GM19239 (cell line): Measurements from ENCODE around the gene ZIC1.

Source experiments
- DNase-seq: peaks from one replicate; pipeline ENCODE4 v3.0.0; 2011; ENCODE audit warnings: low spot score; ENCODE audit not compliant: insufficient read length
- FAIRE-seq: peaks from 2 replicates; lab custom pipeline; 2011; peaks lifted over from hg19 to GRCh38; lab: Jason Lieb, UNC

The ZIC1 gene

GRCh38 chr3:147407114-147407497 lies 2.1 kb upstream of the ZIC1 start:
- DNase-seq: no peak
- FAIRE-seq: no peak

- FAIRE-seq (no peak), DNase-seq (no peak)
Observed at GRCh38 chr3:147407498-147408187, 1.5 kb upstream of the ZIC1 start.

- no peak for FAIRE-seq
Observed at GRCh38 chr3:147408188-147409100, 721 bp upstream of the ZIC1 start.

DNA sequence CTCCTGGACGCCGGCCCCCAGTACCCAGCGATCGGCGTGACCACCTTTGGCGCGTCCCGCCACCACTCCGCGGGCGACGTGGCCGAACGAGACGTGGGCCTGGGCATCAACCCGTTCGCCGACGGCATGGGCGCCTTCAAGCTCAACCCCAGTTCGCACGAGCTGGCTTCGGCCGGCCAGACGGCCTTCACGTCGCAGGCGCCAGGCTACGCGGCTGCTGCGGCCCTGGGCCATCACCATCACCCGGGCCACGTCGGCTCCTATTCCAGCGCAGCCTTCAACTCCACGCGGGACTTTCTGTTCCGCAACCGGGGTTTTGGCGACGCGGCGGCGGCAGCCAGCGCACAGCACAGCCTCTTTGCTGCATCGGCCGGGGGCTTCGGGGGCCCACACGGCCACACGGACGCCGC lies 956 bp downstream of the ZIC1 start:
- DNase-seq (no peak), FAIRE-seq (no peak)

More at GRCh38 chr3:147408188-147409100, 721 bp upstream of the ZIC1 start:
- no peak for DNase-seq

DNA sequence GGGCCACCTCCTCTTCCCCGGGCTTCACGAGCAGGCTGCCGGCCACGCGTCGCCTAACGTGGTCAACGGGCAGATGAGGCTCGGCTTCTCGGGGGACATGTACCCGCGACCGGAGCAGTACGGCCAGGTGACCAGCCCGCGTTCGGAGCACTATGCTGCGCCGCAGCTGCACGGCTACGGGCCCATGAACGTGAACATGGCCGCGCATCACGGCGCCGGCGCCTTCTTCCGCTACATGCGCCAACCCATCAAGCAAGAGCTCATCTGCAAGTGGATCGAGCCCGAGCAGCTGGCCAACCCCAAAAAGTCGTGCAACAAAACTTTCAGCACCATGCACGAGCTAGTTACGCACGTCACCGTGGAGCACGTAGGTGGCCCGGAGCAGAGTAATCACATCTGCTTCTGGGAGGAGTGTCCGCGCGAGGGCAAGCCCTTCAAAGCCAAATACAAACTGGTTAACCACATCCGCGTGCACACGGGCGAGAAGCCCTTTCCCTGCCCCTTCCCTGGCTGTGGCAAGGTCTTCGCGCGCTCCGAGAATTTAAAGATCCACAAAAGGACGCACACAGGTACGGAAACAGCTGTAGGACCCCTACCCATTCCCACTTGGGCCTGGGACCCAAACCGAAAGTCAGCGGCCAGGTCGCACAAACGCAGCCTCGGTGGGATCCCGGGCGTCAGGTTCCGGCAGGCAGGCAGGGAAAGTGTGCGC lies 1.5 kb downstream of the ZIC1 start:
- no peak for DNase-seq

GRCh38 chr3:147411238-147411814 lies 2.2 kb downstream of the ZIC1 start:
- FAIRE-seq: no peak
- DNase-seq: no peak

More for the DNA sequence above, 1.5 kb downstream of the ZIC1 start:
- FAIRE-seq: no peak

GRCh38 chr3:147411815-147412241 lies 2.7 kb downstream of the ZIC1 start:
- no peak for DNase-seq
- no peak for FAIRE-seq

DNA sequence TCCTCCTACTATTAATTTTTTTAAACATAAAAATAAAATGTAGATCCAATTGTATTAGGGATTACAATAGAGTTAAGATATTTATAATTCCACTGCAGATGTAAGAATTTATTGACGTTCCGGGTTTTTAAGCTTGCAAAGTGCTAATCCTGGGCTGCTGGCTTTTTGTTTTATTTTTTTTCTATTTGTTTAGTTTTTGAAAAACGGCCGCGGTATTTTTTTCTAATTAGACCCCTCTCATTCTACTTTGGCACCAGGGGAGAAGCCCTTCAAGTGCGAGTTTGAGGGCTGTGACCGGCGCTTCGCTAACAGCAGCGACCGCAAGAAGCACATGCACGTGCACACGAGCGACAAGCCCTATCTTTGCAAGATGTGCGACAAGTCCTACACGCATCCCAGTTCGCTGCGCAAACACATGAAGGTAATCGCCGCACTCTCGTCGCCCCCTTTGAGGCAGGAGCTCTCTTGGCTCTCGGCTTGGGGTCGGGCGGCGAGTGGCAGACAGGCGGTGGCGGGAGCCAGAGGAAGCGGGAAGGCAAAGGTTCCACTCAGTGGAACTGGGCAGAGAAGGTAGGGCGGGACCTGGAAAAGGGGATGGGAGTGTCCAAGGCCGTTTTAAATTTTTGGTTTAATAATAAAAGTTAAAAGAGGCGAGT lies 3.2 kb downstream of the ZIC1 start:
- no peak for DNase-seq

DNA sequence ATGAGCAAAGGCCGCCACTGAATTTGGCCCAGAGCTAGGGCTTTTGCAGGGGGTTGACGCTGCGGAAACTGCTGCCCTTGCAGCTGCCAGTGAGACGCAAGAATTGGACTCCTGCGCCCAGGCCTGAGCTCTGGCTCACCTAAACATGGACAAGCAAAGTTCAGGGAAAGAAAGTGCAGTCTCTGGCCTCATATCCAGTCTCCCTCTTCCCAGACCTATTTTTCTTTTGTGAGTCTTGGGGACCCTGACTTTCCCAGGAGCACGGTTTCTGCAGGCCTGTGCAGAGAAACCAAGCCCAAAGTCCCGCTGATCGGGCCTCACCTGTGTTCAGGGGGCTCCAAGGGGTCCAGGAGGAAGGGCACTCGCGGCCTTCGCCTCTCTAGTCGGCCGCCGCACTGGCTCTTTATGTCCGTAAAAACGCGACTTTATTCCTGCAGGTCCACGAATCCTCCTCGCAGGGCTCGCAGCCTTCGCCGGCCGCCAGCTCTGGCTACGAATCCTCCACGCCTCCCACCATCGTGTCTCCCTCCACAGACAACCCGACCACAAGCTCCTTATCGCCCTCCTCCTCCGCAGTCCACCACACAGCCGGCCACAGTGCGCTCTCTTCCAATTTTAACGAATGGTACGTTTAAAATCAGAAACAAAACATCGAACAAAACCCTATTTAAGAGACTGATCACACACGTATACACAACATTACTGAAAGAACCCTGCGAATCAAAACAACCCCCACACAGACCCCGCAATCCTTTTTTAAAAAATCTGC lies 3.9 kb downstream of the ZIC1 start:
- FAIRE-seq: no peak
- DNase-seq: no peak

More for the DNA sequence above, 3.2 kb downstream of the ZIC1 start:
- FAIRE-seq: no peak

DNA sequence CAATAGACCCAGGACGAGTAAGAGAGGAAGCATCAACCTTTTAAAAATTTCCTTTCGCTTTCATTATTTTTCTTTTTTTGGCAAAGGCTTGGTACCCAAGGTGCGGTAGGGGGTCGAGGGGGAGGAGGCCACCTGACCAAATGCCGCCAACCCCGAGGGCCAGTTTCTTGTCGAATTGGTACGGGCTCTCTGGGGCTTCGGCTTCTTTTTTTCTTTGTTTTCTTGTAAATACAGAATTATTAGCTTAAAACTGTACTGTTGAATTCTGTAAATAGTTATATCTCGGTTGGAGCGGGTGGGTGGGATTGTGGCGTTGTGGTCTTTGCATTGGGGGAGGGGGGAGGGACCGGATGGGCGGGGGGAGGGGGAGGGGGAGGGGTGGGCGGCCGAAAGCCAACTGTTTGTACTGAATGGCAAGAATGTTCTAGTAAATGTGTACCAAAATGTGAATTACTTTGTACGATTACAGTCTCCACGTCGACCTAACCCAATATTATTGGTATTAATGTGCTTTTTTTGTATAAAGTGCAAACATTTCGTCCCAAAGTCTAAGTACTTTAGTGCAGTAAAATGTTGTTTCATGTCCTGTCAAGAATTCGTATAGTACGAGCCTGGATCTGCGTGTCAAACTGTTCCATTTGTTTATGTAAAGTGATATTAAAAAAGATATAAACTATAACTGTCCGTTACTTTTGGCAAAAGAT lies 4.7 kb downstream of the ZIC1 start:
- no peak for DNase-seq
- no peak for FAIRE-seq

DNA sequence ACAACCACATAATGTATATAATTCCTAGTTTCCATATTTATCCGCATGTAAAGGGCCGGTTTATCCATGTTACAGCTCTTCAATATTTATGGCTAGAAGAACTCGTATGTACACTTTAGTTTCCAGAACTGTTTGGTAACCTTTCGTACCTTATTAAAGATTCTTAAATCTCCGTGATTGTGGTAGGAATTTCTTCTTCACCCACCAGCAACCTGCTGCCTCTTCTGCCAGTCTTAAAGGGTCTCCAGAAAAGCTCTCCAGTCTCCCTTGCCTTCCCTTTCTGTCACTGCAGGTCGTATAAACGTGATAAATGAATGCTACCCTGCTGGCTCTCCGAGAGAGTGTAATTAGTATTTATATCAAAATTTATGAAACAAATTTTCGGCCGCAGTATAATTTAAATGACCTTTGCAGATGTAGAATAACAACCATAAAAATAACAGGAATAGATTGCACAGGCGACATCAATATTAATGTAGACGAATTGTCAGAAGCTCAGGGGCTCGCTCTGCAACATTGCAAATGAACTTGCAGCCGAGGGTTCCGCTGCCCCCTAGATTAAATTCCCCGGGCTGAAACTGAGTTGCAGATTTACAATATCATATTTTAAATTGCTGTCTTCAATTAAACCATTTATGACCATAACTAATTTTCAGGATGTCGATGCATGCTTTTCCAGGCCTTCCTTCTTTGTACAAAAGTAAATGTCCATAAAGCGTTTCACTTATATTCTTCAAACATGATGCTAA lies 5.4 kb downstream of the ZIC1 start:
- no peak for FAIRE-seq

DNA sequence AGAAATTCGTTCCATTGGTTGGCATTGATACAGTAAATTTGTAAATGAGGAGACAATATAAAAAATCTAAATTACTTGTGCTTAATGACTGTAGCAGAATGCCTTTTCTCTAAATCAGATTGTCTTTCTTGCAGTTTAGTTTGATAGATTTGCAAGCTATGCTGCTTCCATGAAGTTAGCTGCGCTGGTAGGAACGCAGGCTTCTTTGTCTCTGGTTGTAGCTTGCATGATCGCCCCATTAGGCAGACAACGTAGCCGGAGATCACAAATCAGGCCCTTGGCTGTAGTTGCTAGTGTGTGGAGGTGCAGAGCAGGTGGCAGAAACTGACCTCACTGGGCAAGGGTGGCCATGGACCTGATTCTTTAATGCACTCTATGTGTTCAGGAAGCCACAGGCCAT lies 6.1 kb downstream of the ZIC1 start:
- no peak for DNase-seq
- FAIRE-seq: no peak

More for the DNA sequence above, 5.4 kb downstream of the ZIC1 start:
- DNase-seq: no peak

DNA sequence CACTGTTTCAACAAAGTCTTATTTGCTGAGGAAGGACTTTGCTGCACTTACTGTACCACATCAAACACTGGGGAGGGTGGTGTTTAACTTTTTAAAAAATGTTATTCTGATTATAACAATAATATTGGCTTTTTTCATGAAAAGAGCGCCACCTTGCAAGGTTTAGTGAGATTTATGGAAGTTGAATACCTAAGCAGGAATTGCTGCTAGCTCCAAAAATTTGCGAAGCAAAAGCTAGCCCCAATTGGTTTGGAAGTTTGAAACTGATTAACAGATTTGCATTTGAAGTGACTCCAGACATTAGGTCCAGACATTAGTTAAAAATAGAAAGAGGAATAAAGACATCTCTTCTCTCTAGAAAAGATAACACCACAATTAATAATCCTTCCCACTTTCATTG lies 6.7 kb downstream of the ZIC1 start:
- FAIRE-seq: no peak

GRCh38 chr3:147416931-147417330 lies 7.8 kb downstream of the ZIC1 start:
- DNase-seq: no peak
- FAIRE-seq: no peak

More for the DNA sequence above, 6.7 kb downstream of the ZIC1 start:
- DNase-seq: no peak

- FAIRE-seq (no peak), DNase-seq (no peak)
Observed at GRCh38 chr3:147417551-147418295, 8.6 kb downstream of the ZIC1 start.

GRCh38 chr3:147418371-147418781 lies 9.2 kb downstream of the ZIC1 start:
- DNase-seq: no peak
- FAIRE-seq: no peak
